KMS-11 (cell line): ENCODE measurements around the gene NKX2-2.

Experiments
- H2AFZ ChIP-seq: fragments of 200-600 bp; sonication (generic); 2 replicates; pipeline ENCODE4 v1.6.1; 2016; ENCODE audit warnings: antibody characterized with exemption, mixed run types, low read depth
- H3K27ac ChIP-seq: fragments of 200-600 bp; sonication (generic); 2 replicates; pipeline ENCODE4 v1.6.1; 2016; ENCODE audit warnings: mild to moderate bottlenecking, mixed run types
- H3K27me3 ChIP-seq: fragments of 200-600 bp; sonication (generic); 2 replicates; pipeline ENCODE4 v1.6.1; 2017; ENCODE audit warnings: mild to moderate bottlenecking, low read depth, mixed run types, moderate library complexity; ENCODE audit not compliant: insufficient read depth
- H3K36me3 ChIP-seq: fragments of 200-600 bp; sonication (generic); 2 replicates; pipeline ENCODE4 v1.6.1; 2017; ENCODE audit warnings: mild to moderate bottlenecking, mixed run types; ENCODE audit not compliant: insufficient read depth
- H3K4me1 ChIP-seq: fragments of 200-600 bp; sonication (generic); 2 replicates; pipeline ENCODE4 v1.6.1; 2016; ENCODE audit warnings: mild to moderate bottlenecking, low read depth, mixed run types; ENCODE audit not compliant: poor library complexity, severe bottlenecking
- H3K4me2 ChIP-seq: fragments of 200-600 bp; sonication (generic); 2 replicates; pipeline ENCODE4 v1.7.0; 2016; ENCODE audit warnings: mild to moderate bottlenecking, mixed run types
- H3K4me3 ChIP-seq: fragments of 200-600 bp; sonication (generic); IDR thresholded peaks from 2 replicates; pipeline ENCODE4 v1.6.1; 2017; ENCODE audit warnings: low read depth, low read length, mixed read lengths; ENCODE audit not compliant: insufficient read depth
- H3K79me2 ChIP-seq: fragments of 200-600 bp; sonication (generic); 2 replicates; pipeline ENCODE4 v1.6.1; 2016; ENCODE audit warnings: low read depth, mixed run types; ENCODE audit not compliant: insufficient read depth
- H3K9ac ChIP-seq: fragments of 200-600 bp; sonication (generic); 2 replicates; pipeline ENCODE4 v1.6.1; 2016; ENCODE audit warnings: mild to moderate bottlenecking, mixed run types
- H4K20me1 ChIP-seq: fragments of 200-600 bp; sonication (generic); 2 replicates; pipeline ENCODE4 v1.6.1; 2016; ENCODE audit warnings: mild to moderate bottlenecking, mixed run types; ENCODE audit not compliant: insufficient read depth
- CTCF ChIP-seq: fragments of 200-600 bp; sonication (generic); conservative IDR thresholded peaks from 2 replicates; pipeline ENCODE4 v1.6.1; 2017; ENCODE audit warnings: low read depth, mild to moderate bottlenecking, antibody characterized with exemption, low read length, moderate library complexity, mixed read lengths

The NKX2-2 gene

GRCh38 chr20:21556398-21556797 is 42.5 kb upstream of the NKX2-2 start:
- H3K4me1 ChIP-seq: peaks cover 11% of the 10 kb centered on the region
- no peak for TF ChIP-seq CTCF
- no peak overlapping the region for H2AFZ ChIP-seq
- H3K4me3 ChIP-seq: no peak overlapping the region
- H4K20me1 ChIP-seq: no peaks in the 10 kb centered on the region
- H3K36me3 ChIP-seq: no peaks in the 10 kb centered on the region
- H3K9ac ChIP-seq: no peak overlapping the region
- no peaks in the 10 kb centered on the region for H3K79me2 ChIP-seq
- H3K27ac ChIP-seq: no peak overlapping the region
- no peaks in the 10 kb centered on the region for H3K27me3 ChIP-seq
- no peak overlapping the region for H3K4me2 ChIP-seq

GRCh38 chr20:21555470-21556120 is 41.7 kb upstream of the NKX2-2 start:
- H3K27ac ChIP-seq: no peak overlapping the region
- no peak overlapping the region for H3K4me3 ChIP-seq
- H3K79me2 ChIP-seq: no peaks in the 10 kb centered on the region
- H3K4me2 ChIP-seq: no peak overlapping the region
- no peak for TF ChIP-seq CTCF
- H4K20me1 ChIP-seq: no peaks in the 10 kb centered on the region
- H3K9ac ChIP-seq: no peak overlapping the region
- H3K36me3 ChIP-seq: no peaks in the 10 kb centered on the region
- peaks cover 11% of the 10 kb centered on the region for H3K4me1 ChIP-seq
- H2AFZ ChIP-seq: no peak overlapping the region
- no peaks in the 10 kb centered on the region for H3K27me3 ChIP-seq

GRCh38 chr20:21554985-21555384 is 41.1 kb upstream of the NKX2-2 start:
- TF ChIP-seq CTCF: no peak
- no peak overlapping the region for H3K4me2 ChIP-seq
- H2AFZ ChIP-seq: no peak overlapping the region
- H3K36me3 ChIP-seq: no peaks in the 10 kb centered on the region
- no peaks in the 10 kb centered on the region for H3K27me3 ChIP-seq
- H3K4me1 ChIP-seq: peaks cover 11% of the 10 kb centered on the region
- H3K79me2 ChIP-seq: no peaks in the 10 kb centered on the region
- no peak overlapping the region for H3K27ac ChIP-seq
- H3K4me3 ChIP-seq: no peak overlapping the region
- H4K20me1 ChIP-seq: no peaks in the 10 kb centered on the region
- H3K9ac ChIP-seq: no peak overlapping the region

GRCh38 chr20:21554376-21554890 is 40.6 kb upstream of the NKX2-2 start:
- no peak overlapping the region for H3K4me2 ChIP-seq
- peaks cover 6% of the 10 kb centered on the region for H3K4me1 ChIP-seq
- H3K36me3 ChIP-seq: no peaks in the 10 kb centered on the region
- no peak overlapping the region for H3K27ac ChIP-seq
- no peak overlapping the region for H3K9ac ChIP-seq
- no peaks in the 10 kb centered on the region for H4K20me1 ChIP-seq
- no peaks in the 10 kb centered on the region for H3K27me3 ChIP-seq
- no peak overlapping the region for H3K4me3 ChIP-seq
- H3K79me2 ChIP-seq: no peaks in the 10 kb centered on the region
- no peak overlapping the region for H2AFZ ChIP-seq
- TF ChIP-seq CTCF: no peak
